Activated CD8-positive, alpha-beta T cell treated with anti-CD3 and anti-CD28 coated beads for 36 hours (primary cell): ENCODE measurements around the gene TCHP. TPM values are rescaled to one million over a fixed set of nuclear protein-coding genes. Genes with fewer than 3 reads are reported as not detected.
A peak's percentile ranks its signal among the peaks of the same experiment; 100 is the strongest.

Source experiments
- ATAC-seq: fragments of 200-7000 bp; cut with Tn5 transposase; one replicate; pipeline ENCODE4 v1.10.0; 2021; ENCODE audit warnings: mild to moderate bottlenecking, moderate library complexity
- CTCF ChIA-PET: fragments of 350-600 bp; sonication (Branson Sonifier 250); formaldehyde crosslinking; loops from one replicate; lab custom pipeline; 2021; ENCODE audit warnings: antibody characterized with exemption; lab: Charles Lee
- POLR2A ChIA-PET: fragments of 350-600 bp; sonication (Branson Sonifier 250); formaldehyde crosslinking; loops from one replicate; lab custom pipeline; 2021; ENCODE audit warnings: antibody characterized with exemption; lab: Charles Lee
- DNase-seq: peaks from one replicate; pipeline ENCODE4 v3.0.0-alpha.2; 2020
- H3K27ac Mint-ChIP-seq: one replicate; pipeline ENCODE4 v1.8.0; 2021; ENCODE audit warnings: mild to moderate bottlenecking, mixed read lengths
- H3K27me3 Mint-ChIP-seq: one replicate; pipeline ENCODE4 v1.8.0; 2021; ENCODE audit warnings: mixed read lengths
- H3K36me3 Mint-ChIP-seq: one replicate; pipeline ENCODE4 v1.8.0; 2021; ENCODE audit warnings: low read depth, mixed read lengths
- H3K4me1 Mint-ChIP-seq: one replicate; pipeline ENCODE4 v1.8.0; 2021; ENCODE audit warnings: low read depth, mixed read lengths
- H3K4me3 Mint-ChIP-seq: one replicate; pipeline ENCODE4 v1.8.0; 2021; ENCODE audit warnings: mild to moderate bottlenecking, moderate library complexity, mixed read lengths
- H3K9me3 Mint-ChIP-seq: one replicate; pipeline ENCODE4 v1.8.0; 2021; ENCODE audit warnings: mixed read lengths
- CTCF ChIP-seq: fragments of 200-600 bp; IDR thresholded peaks from one replicate; pipeline ENCODE4 v1.8.0; 2022; ENCODE audit warnings: antibody characterized with exemption, mild to moderate bottlenecking
- intact Hi-C: fragments of 100-400 bp; cut with micrococcal nuclease; formaldehyde crosslinking; loops from one replicate; pipeline ENCODE4 v1.10.0; 2022
- total RNA-seq, 2 experiments: library from RNA; stranded (reverse); gene quantifications; one replicate each; pipeline ENCODE4 v1.2.3, GENCODE V29; 2021

The TCHP gene
- total RNA-seq, 2 experiments from 2014 or later, result 19.9 to 21.0 TPM

GRCh38 chr12:109892165-109892715 lies 7.8 kb upstream of the TCHP start:
- no peak for TF ChIP-seq CTCF
- Mint-ChIP-seq H3K4me1 (peaks cover 38% of the 10 kb centered on the region), H3K4me3 (no peak overlapping the region), H3K36me3 (no peaks in the 10 kb centered on the region), H3K27ac (no peak overlapping the region), H3K9me3 (no peaks in the 10 kb centered on the region), H3K27me3 (no peaks in the 10 kb centered on the region)
- DNase-seq (no peak), ATAC-seq (no peak)
- ChIA-PET POLR2A (no interaction called here), CTCF (interaction anchor here (1.7 to 1.9 kb wide), 2 partner anchors 14 to 47 kb away, joined by 4 to 6 read pairs; no protein-coding TSS in a partner anchor)
- intact Hi-C loops, result no loop called here

DNA sequence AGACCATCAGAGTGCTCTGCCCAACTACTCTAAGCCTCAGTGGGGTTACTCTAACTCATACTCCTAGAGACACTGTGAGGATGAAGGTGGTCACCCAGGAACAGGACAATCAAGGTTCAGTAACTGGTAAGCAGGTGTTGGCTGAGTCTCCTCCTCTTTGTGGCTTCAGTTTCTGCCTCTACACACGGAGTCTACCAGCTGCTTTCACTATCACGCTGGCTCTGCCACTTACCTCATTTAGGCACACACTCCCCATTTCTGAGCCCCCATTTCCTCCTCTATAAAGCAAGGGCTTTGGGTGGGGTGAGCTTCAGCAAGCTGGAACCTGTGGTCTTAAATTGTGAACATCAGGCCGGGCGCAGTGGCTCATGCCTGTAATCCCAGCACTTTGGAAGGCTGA lies 7.3 kb upstream of the TCHP start:
- DNase-seq (peak; percentile 51), ATAC-seq (peak; percentile 68)
- peak overlapping the region; percentile 30 for H3K27ac Mint-ChIP-seq
- H3K4me3 Mint-ChIP-seq, result no peak overlapping the region
- no peaks in the 10 kb centered on the region for H3K36me3 Mint-ChIP-seq
- H3K4me1 Mint-ChIP-seq, result peaks cover 34% of the 10 kb centered on the region
- ChIA-PET POLR2A (no interaction called here), CTCF (interaction anchor here (0.7 to 1.7 kb wide), 3 partner anchors 15 to 87 kb away, joined by 3 to 4 read pairs (median 4); no protein-coding TSS in a partner anchor)
- no peaks in the 10 kb centered on the region for H3K9me3 Mint-ChIP-seq
- no peaks in the 10 kb centered on the region for H3K27me3 Mint-ChIP-seq
- no peak for TF ChIP-seq CTCF
- intact Hi-C loops, result no loop called here

DNA sequence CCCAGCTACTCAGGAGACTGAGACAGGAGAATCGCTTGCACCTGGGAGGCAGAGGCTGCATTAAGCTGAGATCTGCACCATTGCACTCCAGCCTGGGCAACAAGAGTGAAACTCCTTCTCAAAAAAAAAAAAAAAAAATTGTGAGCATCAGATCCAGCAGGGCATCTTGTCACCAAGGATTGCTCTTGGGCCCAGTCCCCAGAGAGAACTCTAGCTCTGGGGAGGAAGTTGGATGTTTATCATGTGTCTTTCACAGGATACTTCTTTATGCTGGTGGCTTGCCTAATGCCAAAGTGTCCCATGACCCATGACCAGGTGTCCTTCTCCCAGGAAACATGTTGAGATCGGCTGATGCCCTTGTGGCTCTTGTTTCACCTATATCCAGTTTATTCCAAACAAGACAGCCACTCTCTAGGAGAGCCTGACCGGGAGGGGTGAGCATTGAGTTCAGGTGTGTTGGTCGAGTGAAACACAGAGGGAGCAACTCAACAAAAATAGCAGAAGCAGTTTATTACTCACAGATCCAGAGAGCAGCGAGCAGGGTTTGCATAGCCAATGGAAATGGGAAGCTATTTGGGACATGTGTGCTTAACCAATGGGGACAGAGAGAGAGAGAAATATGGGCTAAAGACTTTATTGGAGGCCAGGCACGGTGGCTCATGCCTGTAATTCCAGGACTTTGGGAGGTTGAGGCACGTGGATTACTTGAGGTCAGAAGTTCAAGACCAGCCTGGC lies 6.6 kb upstream of the TCHP start:
- intact Hi-C loops, result no loop called here
- TF ChIP-seq CTCF, result no peak
- Mint-ChIP-seq H3K27ac (no peak overlapping the region), H3K4me1 (peaks cover 28% of the 10 kb centered on the region), H3K27me3 (no peaks in the 10 kb centered on the region), H3K9me3 (no peaks in the 10 kb centered on the region), H3K4me3 (no peak overlapping the region), H3K36me3 (no peaks in the 10 kb centered on the region)
- no peak for ATAC-seq
- ChIA-PET POLR2A (no interaction called here), CTCF (interaction anchor here (0.7 to 1.7 kb wide), 3 partner anchors 16 to 88 kb away, joined by 3 to 4 read pairs (median 4); no protein-coding TSS in a partner anchor)
- DNase-seq, result no peak

GRCh38 chr12:109894939-109895338 lies 5.1 kb upstream of the TCHP start:
- Mint-ChIP-seq H3K4me1 (peaks cover 18% of the 10 kb centered on the region), H3K27me3 (no peaks in the 10 kb centered on the region), H3K4me3 (no peak overlapping the region), H3K27ac (no peak overlapping the region), H3K9me3 (no peaks in the 10 kb centered on the region), H3K36me3 (no peaks in the 10 kb centered on the region)
- CTCF ChIA-PET, result interaction anchor here (0.9 to 1.6 kb wide), 2 partner anchors 50 to 89 kb away, joined by 3 to 4 read pairs; no protein-coding TSS in a partner anchor
- POLR2A ChIA-PET, result interaction anchor here (0.7 kb wide), 1 partner anchor 26 kb away, joined by 3 read pairs; no protein-coding TSS in a partner anchor
- intact Hi-C loops, result no loop called here
- ATAC-seq, result no peak
- no peak for DNase-seq
- no peak for TF ChIP-seq CTCF

DNA sequence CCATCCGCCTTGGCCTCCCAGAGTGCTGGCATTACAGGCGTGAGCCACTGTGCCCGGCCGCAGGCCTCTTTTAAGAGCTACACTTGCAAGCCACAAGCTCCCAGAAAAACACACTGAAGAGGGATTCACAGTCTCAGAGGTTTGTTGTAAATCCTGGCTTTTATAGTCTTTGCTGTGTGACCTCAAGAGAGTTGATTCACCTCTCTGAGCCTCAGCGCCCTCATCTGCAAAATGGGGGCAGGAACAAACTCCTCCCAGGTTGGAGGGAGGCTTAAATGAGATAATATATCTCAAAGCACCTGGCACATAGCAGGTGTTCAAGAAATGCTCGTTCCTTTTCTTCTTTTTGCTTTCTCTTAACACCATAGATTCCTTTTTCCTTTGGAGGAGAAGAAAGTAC lies 3.9 kb upstream of the TCHP start:
- no peak overlapping the region for H3K27ac Mint-ChIP-seq
- peaks cover 1% of the 10 kb centered on the region for H3K36me3 Mint-ChIP-seq
- DNase-seq (no peak), ATAC-seq (no peak)
- CTCF ChIA-PET, result interaction anchor here (0.9 to 1.6 kb wide), 2 partner anchors 16 to 51 kb away, joined by 3 to 4 read pairs; partner anchors contain the start of gene GLTP
- peaks cover 18% of the 10 kb centered on the region for H3K4me1 Mint-ChIP-seq
- no peaks in the 10 kb centered on the region for H3K27me3 Mint-ChIP-seq
- TF ChIP-seq CTCF, result no peak
- intact Hi-C loops, result no loop called here
- H3K4me3 Mint-ChIP-seq, result no peak overlapping the region
- POLR2A ChIA-PET, result interaction anchor here (0.6 kb wide), 1 partner anchor 236 kb away, joined by 3 read pairs; no protein-coding TSS in a partner anchor
- no peaks in the 10 kb centered on the region for H3K9me3 Mint-ChIP-seq
